Measurements from ENCODE around the gene KIF21A.
"Not testable (repeated sequence)": the region's sequence is repeated elsewhere in the genome, so short reads cannot be mapped to it uniquely, and the experiment has no call there.

The KIF21A gene

DNA sequence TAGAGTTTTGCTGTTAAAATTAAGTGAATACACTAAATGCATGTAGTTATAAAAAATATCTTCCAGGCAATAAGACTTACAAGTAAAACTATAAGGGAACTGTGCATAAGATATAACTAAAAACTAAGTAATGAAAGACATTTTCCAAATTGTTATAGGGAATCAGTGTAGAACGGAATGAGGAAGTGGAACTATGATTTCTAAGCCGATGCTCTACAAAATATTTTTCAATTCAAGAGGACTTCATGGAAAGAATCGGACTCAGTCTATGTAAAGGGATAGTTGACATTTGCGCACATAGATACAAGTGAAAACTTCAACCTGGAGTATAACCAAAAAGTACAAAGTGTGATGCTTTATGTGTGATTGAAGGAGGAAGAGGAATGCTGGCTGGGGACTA, 40.1 kb upstream of the KIF21A start:
- Histone ChIP-seq H3K27me3 (ENCODE audit: insufficient read depth, poor library complexity, severe bottlenecking) (no peaks in the 10 kb centered on the region), H3K27ac (replicated peaks) (no peak overlapping the region), H3K4me3 (replicated peaks; ENCODE audit: insufficient read depth, low read length) (no peak overlapping the region)
- TF ChIP-seq GABPA (IDR thresholded peaks at IDR 0.05; ENCODE audit: low read depth) (no peak), SPI1 (IDR thresholded peaks at IDR 0.05; ENCODE audit: borderline replicate concordance, low read depth) (peak; percentile 61)
- TF ChIP-seq, protein P1, sequence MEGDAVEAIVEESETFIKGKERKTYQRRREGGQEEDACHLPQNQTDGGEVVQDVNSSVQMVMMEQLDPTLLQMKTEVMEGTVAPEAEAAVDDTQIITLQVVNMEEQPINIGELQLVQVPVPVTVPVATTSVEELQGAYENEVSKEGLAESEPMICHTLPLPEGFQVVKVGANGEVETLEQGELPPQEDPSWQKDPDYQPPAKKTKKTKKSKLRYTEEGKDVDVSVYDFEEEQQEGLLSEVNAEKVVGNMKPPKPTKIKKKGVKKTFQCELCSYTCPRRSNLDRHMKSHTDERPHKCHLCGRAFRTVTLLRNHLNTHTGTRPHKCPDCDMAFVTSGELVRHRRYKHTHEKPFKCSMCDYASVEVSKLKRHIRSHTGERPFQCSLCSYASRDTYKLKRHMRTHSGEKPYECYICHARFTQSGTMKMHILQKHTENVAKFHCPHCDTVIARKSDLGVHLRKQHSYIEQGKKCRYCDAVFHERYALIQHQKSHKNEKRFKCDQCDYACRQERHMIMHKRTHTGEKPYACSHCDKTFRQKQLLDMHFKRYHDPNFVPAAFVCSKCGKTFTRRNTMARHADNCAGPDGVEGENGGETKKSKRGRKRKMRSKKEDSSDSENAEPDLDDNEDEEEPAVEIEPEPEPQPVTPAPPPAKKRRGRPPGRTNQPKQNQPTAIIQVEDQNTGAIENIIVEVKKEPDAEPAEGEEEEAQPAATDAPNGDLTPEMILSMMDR (IDR thresholded peaks at IDR 0.05; ENCODE audit: insufficient read depth, low read length) = no peak
- DNase-seq (ENCODE audit: low read depth in 1 of 2, low spot score in 1 of 2) = no peak

DNA sequence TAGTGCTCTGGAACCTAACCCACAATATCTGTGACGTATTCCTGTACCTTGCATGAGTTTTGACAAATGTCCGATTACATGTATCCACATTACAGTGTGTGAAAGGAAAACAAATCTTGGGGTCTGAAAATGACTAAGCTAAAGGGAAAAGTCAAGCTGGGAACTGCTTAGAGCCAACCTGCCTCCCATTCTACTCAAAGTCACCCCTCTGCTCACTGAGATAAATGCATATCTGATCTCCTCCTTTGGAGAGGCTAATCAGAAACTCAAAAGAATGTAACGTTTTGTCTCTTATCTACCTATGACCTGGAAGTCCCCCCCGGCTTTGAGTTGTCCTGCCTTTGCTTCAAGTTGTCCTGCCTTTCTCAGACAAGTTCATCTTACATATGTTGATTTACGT, 34.0 kb upstream of the KIF21A start:
- no peaks in the 10 kb centered on the region for H3K27me3 ChIP-seq (ENCODE audit: insufficient read depth, poor library complexity, severe bottlenecking)
- no peak overlapping the region for H3K4me3 ChIP-seq (replicated peaks; ENCODE audit: insufficient read depth, low read length)
- H3K27ac ChIP-seq (replicated peaks) = no peak overlapping the region
- TF ChIP-seq POLR2AphosphoS5 (IDR thresholded peaks at IDR 0.05; ENCODE audit: low read depth) = no peak
- TF ChIP-seq, protein P1 (IDR thresholded peaks at IDR 0.05; ENCODE audit: insufficient read depth, low read length) = no peak
- no peak for TF ChIP-seq GABPA (IDR thresholded peaks at IDR 0.05; ENCODE audit: low read depth)
- no peak for TF ChIP-seq SPI1 (IDR thresholded peaks at IDR 0.05; ENCODE audit: borderline replicate concordance, low read depth)
- TF ChIP-seq, protein P2, sequence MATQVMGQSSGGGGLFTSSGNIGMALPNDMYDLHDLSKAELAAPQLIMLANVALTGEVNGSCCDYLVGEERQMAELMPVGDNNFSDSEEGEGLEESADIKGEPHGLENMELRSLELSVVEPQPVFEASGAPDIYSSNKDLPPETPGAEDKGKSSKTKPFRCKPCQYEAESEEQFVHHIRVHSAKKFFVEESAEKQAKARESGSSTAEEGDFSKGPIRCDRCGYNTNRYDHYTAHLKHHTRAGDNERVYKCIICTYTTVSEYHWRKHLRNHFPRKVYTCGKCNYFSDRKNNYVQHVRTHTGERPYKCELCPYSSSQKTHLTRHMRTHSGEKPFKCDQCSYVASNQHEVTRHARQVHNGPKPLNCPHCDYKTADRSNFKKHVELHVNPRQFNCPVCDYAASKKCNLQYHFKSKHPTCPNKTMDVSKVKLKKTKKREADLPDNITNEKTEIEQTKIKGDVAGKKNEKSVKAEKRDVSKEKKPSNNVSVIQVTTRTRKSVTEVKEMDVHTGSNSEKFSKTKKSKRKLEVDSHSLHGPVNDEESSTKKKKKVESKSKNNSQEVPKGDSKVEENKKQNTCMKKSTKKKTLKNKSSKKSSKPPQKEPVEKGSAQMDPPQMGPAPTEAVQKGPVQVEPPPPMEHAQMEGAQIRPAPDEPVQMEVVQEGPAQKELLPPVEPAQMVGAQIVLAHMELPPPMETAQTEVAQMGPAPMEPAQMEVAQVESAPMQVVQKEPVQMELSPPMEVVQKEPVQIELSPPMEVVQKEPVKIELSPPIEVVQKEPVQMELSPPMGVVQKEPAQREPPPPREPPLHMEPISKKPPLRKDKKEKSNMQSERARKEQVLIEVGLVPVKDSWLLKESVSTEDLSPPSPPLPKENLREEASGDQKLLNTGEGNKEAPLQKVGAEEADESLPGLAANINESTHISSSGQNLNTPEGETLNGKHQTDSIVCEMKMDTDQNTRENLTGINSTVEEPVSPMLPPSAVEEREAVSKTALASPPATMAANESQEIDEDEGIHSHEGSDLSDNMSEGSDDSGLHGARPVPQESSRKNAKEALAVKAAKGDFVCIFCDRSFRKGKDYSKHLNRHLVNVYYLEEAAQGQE (IDR thresholded peaks at IDR 0.05; ENCODE audit: insufficient replicate concordance, low read depth) = no peak
- no peak for DNase-seq (ENCODE audit: low read depth in 1 of 2, low spot score in 1 of 2)

DNA sequence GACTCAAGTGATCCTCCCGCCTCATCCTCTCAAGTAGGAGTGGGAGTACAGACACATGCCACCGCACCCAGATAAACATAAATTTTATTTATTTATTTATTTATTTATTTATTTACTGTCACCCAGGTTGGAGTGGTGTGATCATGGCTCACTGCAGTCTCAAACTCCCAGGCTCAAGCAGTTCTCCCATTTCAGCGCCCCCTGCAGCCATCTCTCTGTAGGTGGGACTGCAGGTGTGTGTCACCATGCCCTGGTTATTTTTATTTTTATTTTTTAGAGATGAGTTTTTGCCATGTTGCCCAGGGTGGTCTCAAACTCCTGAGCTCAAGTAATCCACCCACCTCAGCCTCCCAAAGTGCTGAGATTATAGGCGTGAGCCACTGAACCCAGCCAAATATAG, 33.2 kb upstream of the KIF21A start:
- TF ChIP-seq, protein P2 (IDR thresholded peaks at IDR 0.05; ENCODE audit: insufficient replicate concordance, low read depth) = no peak
- TF ChIP-seq POLR2AphosphoS5 (IDR thresholded peaks at IDR 0.05; ENCODE audit: low read depth) = no peak
- TF ChIP-seq GABPA (IDR thresholded peaks at IDR 0.05; ENCODE audit: low read depth) = no peak
- TF ChIP-seq, protein P1 (IDR thresholded peaks at IDR 0.05; ENCODE audit: insufficient read depth, low read length) = no peak
- no peak for TF ChIP-seq SPI1 (IDR thresholded peaks at IDR 0.05; ENCODE audit: borderline replicate concordance, low read depth)
- no peaks in the 10 kb centered on the region for H3K27me3 ChIP-seq (ENCODE audit: insufficient read depth, poor library complexity, severe bottlenecking)
- no peak overlapping the region for H3K4me3 ChIP-seq (replicated peaks; ENCODE audit: insufficient read depth, low read length)
- no peak overlapping the region for H3K27ac ChIP-seq (replicated peaks)
- DNase-seq (ENCODE audit: low read depth in 1 of 2, low spot score in 1 of 2) = no peak

DNA sequence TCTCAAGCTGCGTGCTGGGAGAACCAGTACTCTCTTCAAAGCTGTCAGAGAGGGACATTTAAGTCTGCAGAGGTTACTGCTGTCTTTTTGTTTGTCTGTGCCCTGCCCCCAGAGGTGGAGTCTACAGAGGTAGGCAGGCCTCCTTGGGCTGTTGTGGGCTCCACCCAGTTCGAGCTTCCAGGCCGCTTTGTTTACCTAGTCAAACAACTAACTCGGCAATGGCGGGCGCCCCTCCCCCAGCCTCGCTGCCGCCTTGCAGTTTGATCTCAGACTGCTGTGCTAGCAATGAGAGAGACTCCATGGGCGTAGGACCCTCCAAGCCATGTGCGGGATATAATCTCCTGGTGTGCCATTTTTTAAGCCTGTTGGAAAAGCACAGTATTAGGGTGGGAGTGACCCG, 32.2 kb upstream of the KIF21A start:
- not testable (repeated sequence) for H3K27ac ChIP-seq (replicated peaks); DNase-seq (ENCODE audit: low read depth in 1 of 2, low spot score in 1 of 2); H3K4me3 ChIP-seq (replicated peaks; ENCODE audit: insufficient read depth, low read length); H3K27me3 ChIP-seq (ENCODE audit: insufficient read depth, poor library complexity, severe bottlenecking)
